ENCODE measurements around the gene SPP1. TPM values are rescaled to one million over a fixed set of nuclear protein-coding genes. Genes with fewer than 3 reads are reported as not detected.

The SPP1 gene
- total RNA-seq (2021; ENCODE audit: unreplicated experiment) (4.1 TPM), Bru-seq, nascent RNA (percentile 16 among the genes with signal in this experiment), BruChase-seq, experiment 1, labeled RNA remaining after a 6-hour chase (percentile 32 among the genes with signal in this experiment), BruChase-seq, experiment 2, labeled RNA remaining after a 2-hour chase (percentile 15 among the genes with signal in this experiment)
- polyA plus RNA-seq (2012): 0.35 and 0.40 TPM in 2 replicates
- long read RNA-seq, partial matches to known transcripts: 0 of 1 reads
- long read RNA-seq, other reads (novel, unspliced or antisense): 0 of 1 reads

- Histone ChIP-seq H3K4me2 (ENCODE audit: low read length) (peak within 1 kb of the TSS; percentile 73), H3K4me3 (replicated peaks in 1 of 2; ENCODE audit: low read depth in 1 of 2, low read length in 2 of 2) (peak within 1 kb of the TSS; percentile 19 to 41; a peak in 3 of 4 replicates), H3K36me3 (ENCODE audit: control insufficient read depth in 1 of 2, insufficient read depth in 2 of 2, low read length in 2 of 2) (no peaks in the 10 kb centered on the region), H3K27me3 (ENCODE audit: insufficient read depth, low read length) (no peaks in the 10 kb centered on the region), H3K79me2 (ENCODE audit: insufficient read depth, low read length) (no peaks in the 10 kb centered on the region), H3K9ac (ENCODE audit: low read length) (no peak within 1 kb of the TSS), H3K9me2 (ENCODE audit: insufficient read depth) (no peaks in the 10 kb centered on the region), H3K27ac (ENCODE audit: low read depth, low read length) (no peak within 1 kb of the TSS), H3K4me1 (ENCODE audit: control insufficient read depth in 1 of 2, insufficient read depth in 2 of 2, low read length in 2 of 2) (peaks cover 2 to 24% of the 10 kb centered on the region in 2 experiments; a peak in 3 of 4 replicates), H3K9me3 (ENCODE audit: control insufficient read depth in 1 of 2, insufficient read depth in 1 of 2, low read depth in 1 of 2, low read length in 2 of 2) (no peaks in the 10 kb centered on the region), H4K20me1 (ENCODE audit: insufficient read depth) (no peaks in the 10 kb centered on the region), H2AFZ (ENCODE audit: low read depth, low read length, poor library complexity, severe bottlenecking) (peak within 1 kb of the TSS; percentile 92)
- RAD21 ChIA-PET (ENCODE audit: low non-redundant PET in 1 of 2, low total read pairs in 2 of 2, uncharacterized antibody in 2 of 2, unreplicated experiment in 2 of 2): interaction anchor here in 1 of 2 experiments (0.9 to 1.2 kb wide), 2 partner anchors 123 to 125 kb away, joined by 3 to 4 read pairs; no protein-coding TSS in a partner anchor
- peak; percentile 92 for ATAC-seq
- POLR2A ChIA-PET: no interaction called here
- intact Hi-C loops (cut with micrococcal nuclease): loop anchor here (10.0 kb wide), 1 partner anchor 431 kb away; no protein-coding TSS in a partner anchor
- BruUV-seq (replicated peaks): no TSS peak
- TF ChIP-seq ELF1 (IDR thresholded peaks at IDR 0.05; ENCODE audit: borderline replicate concordance, low read depth) (no peak), SIN3A (IDR thresholded peaks at IDR 0.05; ENCODE audit: low read depth) (no peak; the same call in 1 of the 2 replicates), REST (IDR thresholded peaks at IDR 0.05; ENCODE audit: low read depth) (no peak), MAX (IDR thresholded peaks at IDR 0.05) (no peak), ZBTB33 (IDR thresholded peaks at IDR 0.05; ENCODE audit: extremely low read depth, insufficient replicate concordance, low read length) (no peak), EGR1 (IDR thresholded peaks at IDR 0.05; ENCODE audit: low read depth) (no peak)
- CTCF ChIA-PET: interaction anchor here (0.5 to 5.4 kb wide), 6 partner anchors 11 to 236 kb away, joined by 3 to 45 read pairs (median 4); no protein-coding TSS in a partner anchor
- DNase-seq (ENCODE audit: low read depth, low spot score): no peak
Observed at GRCh38 chr4:87975466-87975865, at the start of gene SPP1. SPP1 (plus strand) TSS chr4:87975714; CDS start chr4:87976896, 1,182 bp downstream.
